Loucy (cell line): ENCODE results near the gene KCNA3.

Experiments used
- CTCF ChIP-seq: fragments of 200-600 bp; sonication (generic); conservative IDR thresholded peaks from 2 replicates; pipeline ENCODE4 v1.5.1; 2014; ENCODE audit warnings: mild to moderate bottlenecking, antibody characterized with exemption, low read length
- EZH2phosphoT487 ChIP-seq: fragments of 200-600 bp; IDR thresholded peaks from 2 replicates; pipeline ENCODE4 v1.6.1; 2018; ENCODE audit warnings: antibody characterized with exemption, mild to moderate bottlenecking, moderate library complexity, borderline replicate concordance

- TF ChIP-seq CTCF (no peak), EZH2phosphoT487 (no peak)
Measured at GRCh38 chr1:110657351-110657750, 17.4 kb downstream of the KCNA3 start.
